Panc1 (cell line): Measurements from ENCODE around the gene GPC6. TPM values are rescaled to one million over a fixed set of nuclear protein-coding genes. Genes with fewer than 3 reads are reported as not detected.

Source experiments
- ATAC-seq: fragments of 200-7000 bp; cut with Tn5 transposase; 2 replicates; pipeline ENCODE4 v1.9.1; 2020; ENCODE audit warnings: mild to moderate bottlenecking, moderate library complexity
- BruUV-seq: library from RNA; stranded (reverse); fragments of 400-500 nt; replicated peaks from 2 replicates; lab custom pipeline; 2021; lab: Mats Ljungman, UMichigan
- CTCF ChIA-PET: fragments of 300-600 bp; sonication (Branson Sonifier 250); formaldehyde crosslinking; loops from one replicate; lab custom pipeline; 2022; ENCODE audit warnings: antibody characterized with exemption; lab: Charles Lee
- POLR2A ChIA-PET: fragments of 300-600 bp; sonication (Branson Sonifier 250); formaldehyde crosslinking; loops from one replicate; lab custom pipeline; 2022; ENCODE audit warnings: antibody characterized with exemption; lab: Charles Lee
- DNase-seq: peaks from one replicate; pipeline ENCODE4 v3.0.0-alpha.2; 2010; ENCODE audit warnings: low read depth, low spot score
- H3K27ac ChIP-seq: 2 replicates; pipeline ENCODE4 v1.5.1; 2011; ENCODE audit warnings: mild to moderate bottlenecking, low read length, inconsistent platforms
- H3K27me3 ChIP-seq: fragments of 200-500 bp; sonication (Bioruptor generic); 2 replicates; pipeline ENCODE4 v1.6.0; 2014; ENCODE audit warnings: low read length, inconsistent platforms; ENCODE audit not compliant: control insufficient read depth, insufficient read depth
- H3K36me3 ChIP-seq: fragments of 200-500 bp; sonication (Bioruptor generic); 2 replicates; pipeline ENCODE4 v1.5.1; 2014; ENCODE audit warnings: inconsistent platforms, mild to moderate bottlenecking, low read length, moderate library complexity; ENCODE audit not compliant: control insufficient read depth, insufficient read depth
- H3K4me1 ChIP-seq: 2 replicates; pipeline ENCODE4 v1.5.1; 2011; ENCODE audit warnings: inconsistent platforms, mild to moderate bottlenecking, low read length, moderate library complexity; ENCODE audit not compliant: control insufficient read depth, insufficient read depth
- H3K4me3 ChIP-seq, 2 experiments: 2 replicates each; pipeline ENCODE4 v1.5.1; 2011 to 2012; ENCODE audit warnings: low read depth in 2 of 2, low read length in 2 of 2, mild to moderate bottlenecking in 2 of 2, inconsistent platforms in 1 of 2, moderate library complexity in 1 of 2
- H3K9me3 ChIP-seq: fragments of 200-500 bp; sonication (Bioruptor generic); 2 replicates; pipeline ENCODE4 v1.5.1; 2014; ENCODE audit warnings: low read depth, mild to moderate bottlenecking, inconsistent platforms, low read length, moderate library complexity; ENCODE audit not compliant: control insufficient read depth, insufficient read depth
- POLR2AphosphoS5 ChIP-seq: IDR thresholded peaks from 2 replicates; pipeline ENCODE4 v1.6.1; 2012; ENCODE audit warnings: mild to moderate bottlenecking, low read depth, low read length, moderate library complexity
- SIN3A ChIP-seq: IDR thresholded peaks from 2 replicates; pipeline ENCODE4 v1.6.1; 2012; ENCODE audit warnings: low read depth, mild to moderate bottlenecking, low read length, moderate library complexity, borderline replicate concordance; ENCODE audit not compliant: insufficient read depth
- TCF7L2 ChIP-seq: IDR thresholded peaks from 2 replicates; pipeline ENCODE4 v1.6.1; 2011; ENCODE audit warnings: mild to moderate bottlenecking, low read depth, low read length, inconsistent platforms
- in situ Hi-C: cut with HindIII; loops from 2 replicates; pipeline ENCODE4 v1.10.0; 2016; ENCODE audit warnings: low sequenced_read_pairs, low pct_unique_long_range_greater_than_20kb
- intact Hi-C: fragments of 100-400 bp; cut with micrococcal nuclease; formaldehyde crosslinking; loops from one replicate; pipeline ENCODE4 v1.10.0; 2022; ENCODE audit not compliant: unreplicated experiment
- total RNA-seq: library from RNA; stranded (reverse); gene quantifications from one replicate; pipeline ENCODE4 v1.2.1, GENCODE V29; 2021; ENCODE audit not compliant: unreplicated experiment
- TF ChIP-seq, protein P1 (sequence below): fragments of 450-650 bp; IDR thresholded peaks from 2 replicates; pipeline ENCODE4 v1.5.1; 2017; ENCODE audit warnings: mild to moderate bottlenecking
- TF ChIP-seq, protein P2 (sequence below), 2 experiments: IDR thresholded peaks; 2 replicates each; pipeline ENCODE4 v1.6.1; 2011 to 2012; ENCODE audit warnings: low read depth in 2 of 2, control low read depth in 1 of 2, low read length in 1 of 2, mild to moderate bottlenecking in 1 of 2, moderate library complexity in 1 of 2; ENCODE audit not compliant: insufficient read depth in 1 of 2

GPC6 gene
- total RNA-seq, 1 experiment from 2014 or later: 4.8 TPM

DNA sequence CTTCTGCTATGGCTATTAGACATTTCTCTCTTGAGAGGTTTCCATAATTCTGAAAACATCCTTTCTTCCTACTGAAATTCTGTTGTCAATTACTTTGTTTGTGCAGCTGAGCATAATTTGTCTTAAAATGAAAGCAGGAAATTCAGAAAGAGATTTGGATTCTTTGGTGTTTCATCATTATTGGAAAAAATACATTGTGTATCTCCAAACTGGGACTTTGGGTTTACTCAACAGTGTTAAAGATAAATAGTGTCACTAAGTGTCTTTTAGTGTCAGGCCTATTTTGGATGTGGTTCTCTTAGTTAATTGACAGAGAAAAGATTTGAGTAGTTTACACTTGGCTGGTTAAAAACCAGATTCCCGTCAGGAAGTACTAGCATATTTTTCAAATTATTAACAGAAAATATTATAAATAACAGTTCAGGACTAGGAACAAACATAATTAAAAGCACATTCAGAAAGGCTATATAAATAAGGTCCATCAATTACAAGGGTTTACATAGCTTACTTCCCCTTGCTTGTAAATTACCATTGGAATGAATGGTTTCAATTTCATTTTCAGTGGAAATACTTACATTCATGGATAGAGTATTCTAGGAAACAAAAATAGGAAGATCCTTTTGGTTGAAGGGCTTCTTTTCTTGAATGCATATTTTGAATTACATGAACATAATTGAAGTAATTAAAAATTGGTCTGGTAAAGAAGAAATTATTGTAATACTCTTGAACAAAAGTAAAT lies 483.1 kb downstream of the GPC6 start:
- Histone ChIP-seq H3K27ac (no peak overlapping the region), H3K9me3 (no peaks in the 10 kb centered on the region), H3K4me3 (no peak overlapping the region), H3K4me1 (no peaks in the 10 kb centered on the region), H3K27me3 (no peaks in the 10 kb centered on the region), H3K36me3 (no peaks in the 10 kb centered on the region)
- DNase-seq (no peak), ATAC-seq (no peak)
- TF ChIP-seq TCF7L2 (no peak), SIN3A (no peak), POLR2AphosphoS5 (no peak)
- TF ChIP-seq, protein P1, sequence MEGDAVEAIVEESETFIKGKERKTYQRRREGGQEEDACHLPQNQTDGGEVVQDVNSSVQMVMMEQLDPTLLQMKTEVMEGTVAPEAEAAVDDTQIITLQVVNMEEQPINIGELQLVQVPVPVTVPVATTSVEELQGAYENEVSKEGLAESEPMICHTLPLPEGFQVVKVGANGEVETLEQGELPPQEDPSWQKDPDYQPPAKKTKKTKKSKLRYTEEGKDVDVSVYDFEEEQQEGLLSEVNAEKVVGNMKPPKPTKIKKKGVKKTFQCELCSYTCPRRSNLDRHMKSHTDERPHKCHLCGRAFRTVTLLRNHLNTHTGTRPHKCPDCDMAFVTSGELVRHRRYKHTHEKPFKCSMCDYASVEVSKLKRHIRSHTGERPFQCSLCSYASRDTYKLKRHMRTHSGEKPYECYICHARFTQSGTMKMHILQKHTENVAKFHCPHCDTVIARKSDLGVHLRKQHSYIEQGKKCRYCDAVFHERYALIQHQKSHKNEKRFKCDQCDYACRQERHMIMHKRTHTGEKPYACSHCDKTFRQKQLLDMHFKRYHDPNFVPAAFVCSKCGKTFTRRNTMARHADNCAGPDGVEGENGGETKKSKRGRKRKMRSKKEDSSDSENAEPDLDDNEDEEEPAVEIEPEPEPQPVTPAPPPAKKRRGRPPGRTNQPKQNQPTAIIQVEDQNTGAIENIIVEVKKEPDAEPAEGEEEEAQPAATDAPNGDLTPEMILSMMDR: no peak
- TF ChIP-seq, protein P2, sequence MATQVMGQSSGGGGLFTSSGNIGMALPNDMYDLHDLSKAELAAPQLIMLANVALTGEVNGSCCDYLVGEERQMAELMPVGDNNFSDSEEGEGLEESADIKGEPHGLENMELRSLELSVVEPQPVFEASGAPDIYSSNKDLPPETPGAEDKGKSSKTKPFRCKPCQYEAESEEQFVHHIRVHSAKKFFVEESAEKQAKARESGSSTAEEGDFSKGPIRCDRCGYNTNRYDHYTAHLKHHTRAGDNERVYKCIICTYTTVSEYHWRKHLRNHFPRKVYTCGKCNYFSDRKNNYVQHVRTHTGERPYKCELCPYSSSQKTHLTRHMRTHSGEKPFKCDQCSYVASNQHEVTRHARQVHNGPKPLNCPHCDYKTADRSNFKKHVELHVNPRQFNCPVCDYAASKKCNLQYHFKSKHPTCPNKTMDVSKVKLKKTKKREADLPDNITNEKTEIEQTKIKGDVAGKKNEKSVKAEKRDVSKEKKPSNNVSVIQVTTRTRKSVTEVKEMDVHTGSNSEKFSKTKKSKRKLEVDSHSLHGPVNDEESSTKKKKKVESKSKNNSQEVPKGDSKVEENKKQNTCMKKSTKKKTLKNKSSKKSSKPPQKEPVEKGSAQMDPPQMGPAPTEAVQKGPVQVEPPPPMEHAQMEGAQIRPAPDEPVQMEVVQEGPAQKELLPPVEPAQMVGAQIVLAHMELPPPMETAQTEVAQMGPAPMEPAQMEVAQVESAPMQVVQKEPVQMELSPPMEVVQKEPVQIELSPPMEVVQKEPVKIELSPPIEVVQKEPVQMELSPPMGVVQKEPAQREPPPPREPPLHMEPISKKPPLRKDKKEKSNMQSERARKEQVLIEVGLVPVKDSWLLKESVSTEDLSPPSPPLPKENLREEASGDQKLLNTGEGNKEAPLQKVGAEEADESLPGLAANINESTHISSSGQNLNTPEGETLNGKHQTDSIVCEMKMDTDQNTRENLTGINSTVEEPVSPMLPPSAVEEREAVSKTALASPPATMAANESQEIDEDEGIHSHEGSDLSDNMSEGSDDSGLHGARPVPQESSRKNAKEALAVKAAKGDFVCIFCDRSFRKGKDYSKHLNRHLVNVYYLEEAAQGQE (IDR thresholded peaks at IDR 0.05; ENCODE audit: insufficient read depth in 1 of 2, low read depth in 2 of 2, low read length in 1 of 2): no peak
- intact Hi-C loops (no loop called here), in situ Hi-C loops (no loop called here)
- BruUV-seq: no TSS peak
- ChIA-PET POLR2A (no interaction called here), CTCF (no interaction called here)

DNA sequence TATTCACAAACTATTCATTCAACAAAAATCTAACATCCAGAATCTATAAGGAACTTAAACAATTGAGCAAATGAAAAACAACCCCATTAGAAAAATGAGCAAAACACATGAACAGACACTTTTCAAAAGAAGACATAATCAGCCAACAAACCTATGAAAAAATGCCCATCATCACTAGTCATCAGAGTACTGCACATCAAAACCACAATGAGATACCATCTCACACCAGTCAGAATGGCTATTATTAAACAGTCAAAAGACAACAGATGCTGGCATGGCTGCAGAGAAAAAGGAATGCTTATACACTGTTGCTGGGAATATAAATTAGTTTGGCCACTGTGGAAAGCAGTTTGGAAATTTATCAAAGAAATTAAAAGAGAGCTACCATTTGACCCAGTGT lies 487.6 kb downstream of the GPC6 start:
- Histone ChIP-seq H3K27me3 (no peaks in the 10 kb centered on the region), H3K36me3 (no peaks in the 10 kb centered on the region), H3K27ac (no peak overlapping the region), H3K4me1 (no peaks in the 10 kb centered on the region), H3K4me3 (no peak overlapping the region), H3K9me3 (no peaks in the 10 kb centered on the region)
- ATAC-seq: no peak
- in situ Hi-C loops: no loop called here
- ChIA-PET CTCF (no interaction called here), POLR2A (no interaction called here)
- intact Hi-C loops: no loop called here
- TF ChIP-seq POLR2AphosphoS5 (no peak), TCF7L2 (no peak), SIN3A (no peak)
- TF ChIP-seq, protein P1: no peak
- TF ChIP-seq, protein P2 (IDR thresholded peaks at IDR 0.05; ENCODE audit: insufficient read depth in 1 of 2, low read depth in 2 of 2, low read length in 1 of 2): no peak
- no peak for DNase-seq
- no TSS peak for BruUV-seq
